GM12878 (cell line): ENCODE data around the gene MBIP. TPM values are rescaled to one million over a fixed set of nuclear protein-coding genes. Genes with fewer than 3 reads are reported as not detected.

ENCODE experiments used
- ATAC-seq: fragments of 200-7000 bp; cut with Tn5 transposase; 3 replicates; pipeline ENCODE4 v1.9.1; 2020; ENCODE audit warnings: mild to moderate bottlenecking, moderate library complexity
- BruUV-seq: library from RNA; stranded (reverse); fragments of 400-500 nt; replicated peaks from 2 replicates; lab custom pipeline; 2021; lab: Mats Ljungman, UMichigan
- CTCF ChIA-PET: fragments of 300-600 bp; sonication (Branson Sonifier 250); formaldehyde crosslinking; extraction: SDS; loops from one replicate; lab custom pipeline; 2021; ENCODE audit warnings: inconsistent platforms; lab: Yijun Ruan, JAX
- POLR2A ChIA-PET: fragments of 350-600 bp; formaldehyde crosslinking; extraction: SDS; loops from one replicate; lab custom pipeline; 2021; ENCODE audit warnings: inconsistent platforms; lab: Charles Lee
- RAD21 ChIA-PET: fragments of 300-600 bp; sonication (Branson Sonifier 250); formaldehyde crosslinking; loops from one replicate; lab custom pipeline; 2023; ENCODE audit warnings: antibody characterized with exemption; ENCODE audit not compliant: unreplicated experiment; lab: Charles Lee
- SMC1A ChIA-PET: fragments of 300-600 bp; sonication (Branson Sonifier 250); formaldehyde crosslinking; loops from one replicate; lab custom pipeline; 2023; ENCODE audit not compliant: unreplicated experiment, uncharacterized antibody; lab: Charles Lee
- DNase-seq: peaks from one replicate; pipeline ENCODE4 v3.0.0-alpha.2; 2011; ENCODE audit warnings: low read depth, low spot score
- FAIRE-seq: peaks from 3 replicates; lab custom pipeline; 2011; peaks lifted over from hg19 to GRCh38; lab: Jason Lieb, UNC
- H2AFZ ChIP-seq: 2 replicates; pipeline ENCODE4 v1.6.0; 2011; ENCODE audit warnings: low read depth, low read length, control low read depth; ENCODE audit not compliant: control insufficient read depth
- H3K27ac ChIP-seq: 2 replicates; pipeline ENCODE4 v1.5.1; 2011; ENCODE audit warnings: control low read depth; ENCODE audit not compliant: control insufficient read depth, insufficient read depth
- H3K27me3 ChIP-seq, 2 experiments: replicated peaks in 1 of 2; 2 replicates each; pipeline versions ENCODE4 v1.6.0 to v1.6.1; 2011; ENCODE audit warnings: low read length in 1 of 2; ENCODE audit not compliant: control insufficient read depth in 2 of 2, insufficient read depth in 2 of 2
- H3K36me3 ChIP-seq, 2 experiments: 2 replicates each; pipeline ENCODE4 v1.5.1; 2011; ENCODE audit warnings: low read length in 1 of 2; ENCODE audit not compliant: control insufficient read depth in 2 of 2, insufficient read depth in 2 of 2
- H3K4me1 ChIP-seq: 2 replicates; pipeline ENCODE4 v1.6.1; 2011; ENCODE audit warnings: mild to moderate bottlenecking, low read length, moderate library complexity, mixed read lengths; ENCODE audit not compliant: control insufficient read depth, insufficient read depth
- H3K4me2 ChIP-seq: 2 replicates; pipeline ENCODE4 v1.6.0; 2011; ENCODE audit warnings: control low read depth; ENCODE audit not compliant: control insufficient read depth, insufficient read depth
- H3K4me3 ChIP-seq: fragments of 200-600 bp; sonication (generic); 2 replicates; pipeline ENCODE4 v1.5.1; 2016
- H3K79me2 ChIP-seq: 2 replicates; pipeline ENCODE4 v1.6.0; 2011; ENCODE audit warnings: low read length; ENCODE audit not compliant: control insufficient read depth, insufficient read depth
- H3K9ac ChIP-seq: 2 replicates; pipeline ENCODE4 v1.8.0; 2011; ENCODE audit warnings: low read length, control low read depth, mixed read lengths; ENCODE audit not compliant: control insufficient read depth, insufficient read depth
- H3K9me3 ChIP-seq: replicated peaks from 3 replicates; pipeline ENCODE4 v1.5.1; 2011; ENCODE audit warnings: mild to moderate bottlenecking, low read length; ENCODE audit not compliant: control insufficient read depth, insufficient read depth
- H4K20me1 ChIP-seq: 2 replicates; pipeline ENCODE4 v1.6.0; 2011; ENCODE audit not compliant: control insufficient read depth, insufficient read depth
- CEBPB ChIP-seq, 2 experiments: fragments of 150-350 bp in 1 of 2; IDR thresholded peaks; 2 replicates each; pipeline ENCODE4 v1.6.1; 2012 to 2014; ENCODE audit warnings: low read depth in 2 of 2, low read length in 2 of 2, borderline replicate concordance in 1 of 2, inconsistent platforms in 1 of 2
- DPF2 ChIP-seq: fragments of 450-650 bp; IDR thresholded peaks from 2 replicates; pipeline ENCODE4 v1.6.1; 2017; ENCODE audit warnings: mild to moderate bottlenecking
- ESRRA ChIP-seq: IDR thresholded peaks from 2 replicates; pipeline ENCODE4 v1.6.1; 2012; ENCODE audit warnings: mild to moderate bottlenecking, low read length, improper control_type of control experiment
- GABPA ChIP-seq: IDR thresholded peaks from 2 replicates; pipeline ENCODE4 v1.6.1; 2014; ENCODE audit warnings: antibody characterized with exemption, low read depth, mild to moderate bottlenecking, inconsistent platforms
- HDGF ChIP-seq: fragments of 450-650 bp; IDR thresholded peaks from 2 replicates; pipeline ENCODE4 v1.6.1; 2016; ENCODE audit warnings: antibody characterized with exemption
- IKZF1 ChIP-seq: fragments of 450-650 bp; conservative IDR thresholded peaks from 2 replicates; pipeline ENCODE4 v1.6.1; 2017; ENCODE audit warnings: antibody characterized with exemption, mild to moderate bottlenecking
- JUNB ChIP-seq: IDR thresholded peaks from 2 replicates; pipeline ENCODE4 v1.6.1; 2016; ENCODE audit warnings: antibody characterized with exemption, mild to moderate bottlenecking
- KLF5 ChIP-seq: fragments of 450-650 bp; IDR thresholded peaks from 2 replicates; pipeline ENCODE4 v1.6.1; 2014; ENCODE audit warnings: mild to moderate bottlenecking; ENCODE audit not compliant: partially characterized antibody
- MTA2 ChIP-seq: fragments of 450-650 bp; IDR thresholded peaks from 2 replicates; pipeline ENCODE4 v1.6.1; 2016; ENCODE audit warnings: low read depth, mild to moderate bottlenecking, moderate library complexity
- MXI1 ChIP-seq: fragments of 150-350 bp; IDR thresholded peaks from 2 replicates; pipeline ENCODE4 v1.6.1; 2011; ENCODE audit warnings: low read depth, mild to moderate bottlenecking, inconsistent platforms, low read length, improper control_type of control experiment
- NFIC ChIP-seq: IDR thresholded peaks from 2 replicates; pipeline ENCODE4 v1.6.1; 2012; ENCODE audit warnings: low read depth, mild to moderate bottlenecking, inconsistent platforms, low read length, moderate library complexity
- NFYA ChIP-seq: IDR thresholded peaks from 2 replicates; pipeline ENCODE4 v1.6.1; 2011; ENCODE audit warnings: low read depth, mild to moderate bottlenecking, low read length, improper control_type of control experiment, borderline replicate concordance
- SREBF1 ChIP-seq: IDR thresholded peaks from 2 replicates; pipeline ENCODE4 v1.6.1; 2012; ENCODE audit warnings: mild to moderate bottlenecking, low read length
- WRNIP1 ChIP-seq: IDR thresholded peaks from 2 replicates; pipeline ENCODE4 v1.6.1; 2011; ENCODE audit warnings: low read depth, low read length, improper control_type of control experiment, borderline replicate concordance
- ZNF274 ChIP-seq: IDR thresholded peaks from one replicate; pipeline ENCODE4 v1.8.0; 2011; ENCODE audit not compliant: insufficient read length, insufficient read depth
- WGBS: methylation state at CpG from one replicate; pipeline ENCODE4 v1.1.6; 2016; ENCODE audit warnings: low lambda C conversion rate; ENCODE audit not compliant: insufficient replicate concordance, insufficient coverage; ENCODE audit errors: missing lambda C conversion rate; 5-methylcytosine and 5-hydroxymethylcytosine counted together
- in situ Hi-C: fragments of 300-500 bp; cut with MboI; formaldehyde crosslinking; loops from 9 replicates; pipeline ENCODE4 v1.14.3; 2018; ENCODE audit warnings: mixed read lengths
- intact Hi-C: fragments of 100-400 bp; cut with micrococcal nuclease; formaldehyde crosslinking; loops from one replicate; pipeline ENCODE4 v1.14.2; 2022; ENCODE audit not compliant: unreplicated experiment
- polyA plus RNA-seq, 11 experiments: library from polyadenylated mRNA; depleted of rRNA in 4 of 11; unstranded in 6 of 11; stranded (reverse) in 5 of 11; fragments of >200 nt; fragmentation: Nextera tagmentation in 4 of 11; fragmentation: Illumina TruSeq in 1 of 11; extraction: Ambion mirVana in 4 of 11; extraction: Trizol in 1 of 11; gene quantifications; 1 replicate in 1 of 11; 2 replicates in 10 of 11; pipeline versions ENCODE4 v1.2.1 to v1.2.3, GENCODE V29; 2011 to 2016; ENCODE audit warnings: inconsistent platforms in 2 of 11, missing spikeins in 2 of 11, low read depth in 1 of 11
- total RNA-seq, 4 experiments: library from RNA; depleted of rRNA in 3 of 4; stranded (reverse); fragments of >200 nt in 3 of 4; fragmentation: Illumina TruSeq in 1 of 4; extraction: Trizol in 1 of 4; gene quantifications; 2 replicates each; pipeline versions ENCODE4 v1.2.1 to v1.2.3, GENCODE V29; 2013 to 2021
- TF ChIP-seq, protein P1 (sequence below): fragments of 450-650 bp; IDR thresholded peaks from 2 replicates; pipeline ENCODE4 v1.6.1; 2017; ENCODE audit warnings: antibody characterized with exemption, mild to moderate bottlenecking, moderate library complexity

The MBIP gene
- total and polyA plus RNA-seq, 10 of the 15 experiments (the other 5 are each of a cell fraction or from before 2014, with no cell fraction given), result 9.0 to 43.5 (median 32.1) TPM

DNA sequence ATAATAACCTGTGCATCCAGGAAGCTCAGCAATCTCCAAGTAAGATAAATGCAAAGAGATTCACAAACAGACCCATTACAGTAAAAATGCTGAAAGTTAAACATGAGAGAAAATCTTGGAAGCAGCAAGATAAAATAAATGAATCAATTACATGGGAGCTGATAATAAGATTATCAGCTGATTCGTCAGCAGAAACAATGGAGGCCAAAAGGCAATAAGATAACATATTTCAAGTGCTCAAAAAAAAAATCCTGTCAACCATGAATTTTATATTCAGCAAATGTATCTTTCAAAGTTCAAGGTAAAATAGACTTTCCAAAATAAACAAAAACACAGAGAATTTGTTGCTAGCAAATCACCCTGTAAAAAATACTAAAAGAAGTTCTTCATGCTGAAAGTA, 36.4 kb upstream of the MBIP start (continued):
- TF ChIP-seq, protein P1, sequence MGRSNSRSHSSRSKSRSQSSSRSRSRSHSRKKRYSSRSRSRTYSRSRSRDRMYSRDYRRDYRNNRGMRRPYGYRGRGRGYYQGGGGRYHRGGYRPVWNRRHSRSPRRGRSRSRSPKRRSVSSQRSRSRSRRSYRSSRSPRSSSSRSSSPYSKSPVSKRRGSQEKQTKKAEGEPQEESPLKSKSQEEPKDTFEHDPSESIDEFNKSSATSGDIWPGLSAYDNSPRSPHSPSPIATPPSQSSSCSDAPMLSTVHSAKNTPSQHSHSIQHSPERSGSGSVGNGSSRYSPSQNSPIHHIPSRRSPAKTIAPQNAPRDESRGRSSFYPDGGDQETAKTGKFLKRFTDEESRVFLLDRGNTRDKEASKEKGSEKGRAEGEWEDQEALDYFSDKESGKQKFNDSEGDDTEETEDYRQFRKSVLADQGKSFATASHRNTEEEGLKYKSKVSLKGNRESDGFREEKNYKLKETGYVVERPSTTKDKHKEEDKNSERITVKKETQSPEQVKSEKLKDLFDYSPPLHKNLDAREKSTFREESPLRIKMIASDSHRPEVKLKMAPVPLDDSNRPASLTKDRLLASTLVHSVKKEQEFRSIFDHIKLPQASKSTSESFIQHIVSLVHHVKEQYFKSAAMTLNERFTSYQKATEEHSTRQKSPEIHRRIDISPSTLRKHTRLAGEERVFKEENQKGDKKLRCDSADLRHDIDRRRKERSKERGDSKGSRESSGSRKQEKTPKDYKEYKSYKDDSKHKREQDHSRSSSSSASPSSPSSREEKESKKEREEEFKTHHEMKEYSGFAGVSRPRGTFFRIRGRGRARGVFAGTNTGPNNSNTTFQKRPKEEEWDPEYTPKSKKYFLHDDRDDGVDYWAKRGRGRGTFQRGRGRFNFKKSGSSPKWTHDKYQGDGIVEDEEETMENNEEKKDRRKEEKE, result no peak
- TF ChIP-seq KLF5 (no peak), SREBF1 (no peak), NFYA (no peak)

GRCh38 chr14:36346052-36346451, 25.6 kb upstream of the MBIP start:
- FAIRE-seq (no peak), ATAC-seq (no peak), DNase-seq (no peak)
- Histone ChIP-seq H4K20me1 (no peaks in the 10 kb centered on the region), H3K79me2 (no peaks in the 10 kb centered on the region), H2AFZ (no peak overlapping the region), H3K9me3 (no peaks in the 10 kb centered on the region), H3K36me3 (no peaks in the 10 kb centered on the region), H3K9ac (no peak overlapping the region), H3K4me2 (no peak overlapping the region), H3K4me3 (no peak overlapping the region), H3K4me1 (no peaks in the 10 kb centered on the region), H3K27me3 (0 out of 4 replicates have a peak, but pooled peaks cover 0 to 3% of the 10 kb centered on the region in 2 experiments), H3K27ac (no peak overlapping the region)
- CTCF ChIA-PET, result no interaction called here
- RAD21 ChIA-PET, result no interaction called here
- intact Hi-C loops, result no loop called here
- SMC1A ChIA-PET, result no interaction called here
- WGBS, result 3% methylated on average over 2 of the region's 2 CpGs
- POLR2A ChIA-PET, result no interaction called here
- in situ Hi-C loops, result no loop called here
- no peak for TF ChIP-seq IKZF1
- TF ChIP-seq NFIC, result no peak
- TF ChIP-seq GABPA, result no peak
- no peak for TF ChIP-seq CEBPB (IDR thresholded peaks at IDR 0.05; ENCODE audit: borderline replicate concordance in 1 of 2, low read depth in 2 of 2, low read length in 2 of 2)
- TF ChIP-seq ESRRA, result no peak
- TF ChIP-seq WRNIP1, result no peak
- no peak for TF ChIP-seq HDGF
- no peak for TF ChIP-seq KLF5
- TF ChIP-seq ZNF274, result no peak
- TF ChIP-seq DPF2, result no peak
- TF ChIP-seq MXI1, result no peak
- no peak for TF ChIP-seq JUNB
- TF ChIP-seq MTA2, result no peak
- no TSS peak for BruUV-seq
